ENCODE data around the gene BDH1.

The BDH1 gene

GRCh38 chr3:197462808-197463207 lies 93.0 kb downstream of the BDH1 start:
- peaks cover 18% of the 10 kb centered on the region for H3K4me1 ChIP-seq
- no peaks in the 10 kb centered on the region for H3K9me3 ChIP-seq
- DNase-seq, result no peak
- H3K27me3 ChIP-seq, result no peaks in the 10 kb centered on the region
- no peak overlapping the region for H3K4me3 ChIP-seq (ENCODE audit: low read depth, low read length)
- TF ChIP-seq CTCF (IDR thresholded peaks at IDR 0.05; ENCODE audit: low read depth, low read length), result no peak
- no peaks in the 10 kb centered on the region for H3K36me3 ChIP-seq

GRCh38 chr3:197460639-197461038 lies 95.1 kb downstream of the BDH1 start:
- Histone ChIP-seq H3K4me3 (ENCODE audit: low read depth, low read length) (no peak overlapping the region), H3K4me1 (peaks cover 2% of the 10 kb centered on the region; the same call in 1 of the 2 replicates), H3K9me3 (no peaks in the 10 kb centered on the region), H3K27me3 (no peaks in the 10 kb centered on the region), H3K36me3 (no peaks in the 10 kb centered on the region)
- no peak for TF ChIP-seq CTCF (IDR thresholded peaks at IDR 0.05; ENCODE audit: low read depth, low read length)
- no peak for DNase-seq

- no peaks in the 10 kb centered on the region; the same call in 1 of the 2 replicates for H3K4me1 ChIP-seq
- no peaks in the 10 kb centered on the region for H3K36me3 ChIP-seq
- no peak for DNase-seq
- no peaks in the 10 kb centered on the region for H3K27me3 ChIP-seq
- TF ChIP-seq CTCF (IDR thresholded peaks at IDR 0.05; ENCODE audit: low read depth, low read length), result no peak
- no peaks in the 10 kb centered on the region for H3K9me3 ChIP-seq
- H3K4me3 ChIP-seq (ENCODE audit: low read depth, low read length), result no peak overlapping the region
Observed at GRCh38 chr3:197460002-197460401, 95.8 kb downstream of the BDH1 start.
